Measurements from ENCODE around the gene ADAMTS3.
A peak's percentile ranks its signal among the peaks of the same experiment; 100 is the strongest.
"Not testable (repeated sequence)": the region's sequence is repeated elsewhere in the genome, so short reads cannot be mapped to it uniquely, and the experiment has no call there.

The ADAMTS3 gene

DNA sequence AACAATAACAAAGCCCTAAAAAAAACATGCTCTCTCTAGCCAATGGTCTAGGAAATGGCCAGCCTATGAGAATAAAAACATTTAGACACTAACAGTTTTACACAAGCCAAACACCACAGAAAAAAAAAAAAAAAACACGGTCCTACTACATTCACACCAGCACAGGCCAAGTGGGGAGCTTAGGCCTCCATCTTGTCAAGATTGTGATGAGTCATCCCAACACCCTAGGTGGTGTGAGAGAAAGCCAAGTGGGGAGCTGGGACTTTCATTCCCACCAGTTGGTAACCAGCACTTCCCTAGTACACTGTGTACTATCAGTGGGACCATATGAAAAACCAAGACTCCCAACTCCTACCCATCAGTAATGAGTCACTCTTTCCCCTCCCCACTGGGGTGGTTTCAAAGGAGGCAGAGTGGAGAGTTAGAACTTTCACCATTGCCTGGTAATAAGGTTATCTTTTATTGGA, 95.6 kb downstream of the ADAMTS3 start:
- DNase-seq (ENCODE audit: low read depth, low spot score): no peak

- no peak for DNase-seq (ENCODE audit: low read depth, low spot score)
These were observed 97.2 kb downstream of the ADAMTS3 start for GRCh38 chr4:72471816-72472215.

DNA sequence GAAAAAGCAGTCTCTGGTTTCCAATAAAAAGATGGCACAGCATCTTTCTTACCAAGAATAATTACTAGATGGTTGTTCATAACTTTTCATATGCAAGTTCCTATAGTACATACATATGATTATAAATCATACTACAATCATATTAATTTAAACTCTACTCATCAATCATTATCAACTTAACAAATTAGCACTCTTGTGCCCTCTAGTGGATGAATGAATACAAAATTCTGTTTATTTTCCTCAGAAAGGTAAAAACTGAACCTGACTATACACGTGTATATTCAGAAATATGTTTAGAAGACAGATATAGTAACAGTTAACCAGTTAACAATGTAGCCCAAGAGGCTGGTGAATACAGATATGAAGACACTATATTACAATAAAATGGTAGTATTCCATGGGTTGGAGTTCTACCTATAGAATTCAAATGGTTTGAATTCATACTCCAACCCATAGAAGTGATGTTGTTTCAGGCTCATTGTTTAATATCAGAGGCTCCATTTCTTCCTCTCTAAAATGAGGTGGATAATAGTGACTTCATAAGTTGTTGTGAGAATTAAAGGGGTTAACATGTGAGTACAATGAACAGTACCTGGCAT, 100.0 kb downstream of the ADAMTS3 start:
- DNase-seq (ENCODE audit: low read depth, low spot score): peak; percentile 36

GRCh38 chr4:72467633-72468032, 101.4 kb downstream of the ADAMTS3 start:
- no peak for DNase-seq (ENCODE audit: low read depth, low spot score)

DNA sequence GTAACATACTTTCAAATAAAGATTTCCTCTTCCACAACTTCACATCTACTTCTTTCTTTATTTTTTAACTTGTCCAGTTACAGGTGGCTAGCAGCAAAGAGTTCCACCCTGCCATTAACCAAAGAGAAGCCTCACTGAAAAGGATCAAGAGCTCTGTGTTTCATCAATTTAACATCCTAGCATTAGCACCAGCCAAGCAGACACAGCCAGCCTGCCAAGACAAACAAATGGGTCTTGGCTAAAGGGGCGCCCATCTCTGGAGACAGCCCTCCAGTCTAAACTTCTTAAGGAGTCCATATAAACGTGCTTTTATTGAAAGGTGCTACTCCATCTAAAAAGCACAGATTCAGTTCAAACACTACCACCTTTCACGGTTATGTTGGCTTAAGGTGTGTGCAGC, 105.3 kb downstream of the ADAMTS3 start:
- peak; percentile 10 for DNase-seq (ENCODE audit: low read depth, low spot score)

DNA sequence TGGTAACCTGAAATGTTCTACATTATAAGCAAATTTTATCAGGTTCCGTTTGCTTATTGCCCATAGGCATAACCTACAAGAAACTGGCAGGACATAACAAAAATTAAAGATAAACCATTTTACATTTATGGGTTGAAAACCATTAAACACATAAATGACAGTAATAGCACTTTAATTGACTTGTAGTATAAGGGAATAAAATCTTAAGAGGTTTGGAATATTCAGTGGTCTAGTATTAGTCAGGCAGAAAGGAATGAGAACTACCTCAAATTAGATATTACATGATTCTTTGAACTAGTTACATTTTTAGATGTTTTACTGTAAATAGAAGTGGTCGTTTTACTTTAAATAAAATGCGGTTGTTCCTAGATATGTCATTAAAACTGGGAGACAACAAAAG, 111.9 kb downstream of the ADAMTS3 start:
- DNase-seq (ENCODE audit: low read depth, low spot score): no peak

DNA sequence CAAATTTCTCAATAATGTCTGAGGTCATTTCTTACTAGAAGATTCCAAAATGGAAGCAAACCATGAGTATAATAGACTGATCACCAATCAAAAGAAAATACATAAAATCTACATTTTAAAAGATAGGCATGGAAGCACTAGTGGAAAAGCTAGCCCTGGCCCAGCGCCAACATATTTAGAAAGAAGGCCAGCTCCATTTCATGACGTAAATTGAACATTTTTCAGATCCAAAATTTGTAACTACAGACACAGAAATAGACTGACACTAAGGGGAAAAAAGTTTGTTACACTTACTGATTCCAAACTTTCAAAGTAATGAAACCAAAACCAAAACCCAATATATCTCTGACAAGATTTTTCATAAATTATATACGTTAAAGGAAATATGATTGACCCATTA, 117.7 kb downstream of the ADAMTS3 start:
- no peak for DNase-seq (ENCODE audit: low read depth, low spot score)

DNA sequence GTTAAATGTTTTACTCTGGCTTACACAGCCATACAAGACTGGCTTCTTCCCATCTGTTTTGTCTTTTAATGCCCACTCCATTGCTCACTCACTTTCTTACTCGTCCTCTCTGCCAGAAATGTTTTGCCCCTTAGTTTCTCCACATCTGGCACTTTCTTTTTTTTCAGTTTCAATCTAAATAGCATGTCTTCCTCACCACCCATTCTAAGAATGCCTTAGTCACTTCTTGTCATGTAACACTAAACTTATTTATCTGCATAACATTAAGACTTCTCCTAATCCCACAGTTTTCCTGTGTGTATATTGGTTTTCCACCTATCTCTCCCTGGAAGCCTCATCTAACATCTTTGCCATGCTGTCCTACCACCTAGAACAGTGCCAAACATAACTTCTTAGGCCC, 119.3 kb downstream of the ADAMTS3 start:
- DNase-seq (ENCODE audit: low read depth, low spot score): no peak

GRCh38 chr4:72448231-72448630, 120.8 kb downstream of the ADAMTS3 start:
- no peak for DNase-seq (ENCODE audit: low read depth, low spot score)

- no peak for DNase-seq (ENCODE audit: low read depth, low spot score)
These were observed 122.5 kb downstream of the ADAMTS3 start for GRCh38 chr4:72446353-72447055.

DNA sequence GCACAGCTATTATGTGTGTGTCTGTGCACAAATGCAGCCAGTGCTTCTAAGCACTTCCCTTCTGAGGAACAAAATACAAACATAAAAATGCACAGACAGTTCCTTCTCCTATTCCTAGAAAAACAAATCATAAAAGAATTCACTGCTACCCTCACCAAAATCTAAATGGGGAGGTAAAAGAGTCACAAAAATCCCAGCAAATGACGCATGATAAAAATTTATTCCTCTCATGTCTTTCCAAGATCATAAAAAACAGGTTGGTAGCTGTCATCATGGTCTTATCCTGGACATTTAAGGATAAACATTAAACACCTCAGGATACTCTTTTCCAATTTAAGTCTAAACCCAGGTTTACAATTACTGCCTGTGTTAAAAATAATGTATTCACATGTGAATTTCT, 124.9 kb downstream of the ADAMTS3 start:
- DNase-seq (ENCODE audit: low read depth, low spot score): no peak

GRCh38 chr4:72442715-72443114, 126.3 kb downstream of the ADAMTS3 start:
- no peak for DNase-seq (ENCODE audit: low read depth, low spot score)

DNA sequence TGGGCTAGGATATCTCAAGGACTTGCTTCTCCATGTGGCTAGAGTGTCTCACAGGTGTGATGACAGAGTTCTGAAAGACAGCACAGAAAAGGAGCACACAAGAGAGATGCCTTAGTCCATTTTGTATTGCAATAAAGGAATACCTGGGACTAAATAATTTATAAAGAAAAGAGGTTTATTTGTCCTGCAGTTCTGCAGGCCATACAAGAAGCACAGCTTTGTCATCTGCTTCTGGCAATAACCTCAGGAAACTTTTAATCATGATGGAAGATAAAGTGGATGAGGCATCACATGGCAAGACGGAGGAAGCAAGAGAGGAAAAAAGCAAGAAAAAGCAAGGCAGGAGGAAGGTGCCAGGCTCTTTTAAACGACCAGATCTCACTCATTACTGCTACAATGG, 126.9 kb downstream of the ADAMTS3 start:
- DNase-seq (ENCODE audit: low read depth, low spot score): no peak

GRCh38 chr4:72440386-72440785, 128.6 kb downstream of the ADAMTS3 start:
- no peak for DNase-seq (ENCODE audit: low read depth, low spot score)

GRCh38 chr4:72432975-72433374, 136.0 kb downstream of the ADAMTS3 start:
- DNase-seq (ENCODE audit: low read depth, low spot score): no peak

DNA sequence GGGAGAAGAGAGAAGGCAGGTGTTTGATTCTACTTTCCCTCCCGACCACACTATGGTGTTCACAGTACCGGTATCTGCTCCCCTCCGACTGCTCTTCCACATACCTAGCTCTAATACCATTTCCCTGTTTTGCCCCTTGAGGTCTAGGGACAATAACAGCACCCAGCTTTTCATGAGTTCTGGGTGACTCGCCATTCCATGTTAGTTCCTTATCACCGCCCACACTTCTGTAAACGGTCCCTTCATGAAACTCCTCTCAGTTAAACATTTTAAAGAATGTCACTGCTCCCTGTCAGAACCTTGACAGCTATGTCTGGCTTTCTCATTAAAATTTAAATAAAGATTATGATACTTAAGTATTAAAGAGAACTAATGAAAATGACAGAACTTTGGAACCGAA, 136.7 kb downstream of the ADAMTS3 start:
- no peak for DNase-seq (ENCODE audit: low read depth, low spot score)

DNA sequence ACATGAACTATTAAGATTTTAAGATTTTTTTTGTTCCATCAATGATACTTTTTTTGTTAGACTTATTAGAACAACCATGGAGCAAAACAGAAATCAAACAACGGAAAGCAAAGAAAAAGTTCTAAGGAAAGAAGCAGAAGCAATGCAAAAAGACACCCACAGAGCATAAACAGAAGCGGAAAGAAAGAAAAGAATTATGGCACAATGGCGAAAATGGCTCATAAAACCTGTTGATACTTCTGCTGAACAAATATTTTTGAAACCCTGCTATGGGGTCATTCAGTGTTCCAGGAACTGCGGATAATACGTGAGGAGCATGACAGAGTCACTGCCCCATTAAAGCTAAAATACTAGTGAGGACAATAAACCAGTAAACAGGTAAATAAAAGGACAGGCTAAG, 138.0 kb downstream of the ADAMTS3 start:
- DNase-seq (ENCODE audit: low read depth, low spot score): no peak

- DNase-seq (ENCODE audit: low read depth, low spot score): peak; percentile 28
These were observed 139.0 kb downstream of the ADAMTS3 start for GRCh38 chr4:72430050-72430449.

- DNase-seq (ENCODE audit: low read depth, low spot score): no peak
These were observed 139.6 kb downstream of the ADAMTS3 start for GRCh38 chr4:72429397-72429889.

GRCh38 chr4:72427057-72427456, 142.0 kb downstream of the ADAMTS3 start:
- no peak for DNase-seq (ENCODE audit: low read depth, low spot score)

DNA sequence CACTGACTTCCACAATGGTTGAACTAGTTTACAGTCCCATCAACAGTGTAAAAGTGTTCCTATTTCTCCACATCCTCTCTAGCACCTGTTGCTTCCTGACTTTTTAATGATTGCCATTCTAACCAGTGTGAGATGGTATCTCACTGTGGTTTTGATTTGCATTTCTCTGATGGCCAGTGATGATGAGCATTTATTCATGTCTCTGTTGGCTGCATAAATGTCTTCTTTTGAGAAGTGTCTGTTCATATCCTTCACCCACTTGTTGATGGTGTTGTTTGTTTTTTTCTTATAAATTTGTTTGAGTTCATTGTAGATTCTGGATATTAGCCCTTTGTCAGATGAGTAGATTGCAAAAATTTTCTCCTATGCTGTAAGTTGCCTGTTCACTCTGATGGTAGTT, 143.1 kb downstream of the ADAMTS3 start:
- not testable (repeated sequence) for DNase-seq (ENCODE audit: low read depth, low spot score)

DNA sequence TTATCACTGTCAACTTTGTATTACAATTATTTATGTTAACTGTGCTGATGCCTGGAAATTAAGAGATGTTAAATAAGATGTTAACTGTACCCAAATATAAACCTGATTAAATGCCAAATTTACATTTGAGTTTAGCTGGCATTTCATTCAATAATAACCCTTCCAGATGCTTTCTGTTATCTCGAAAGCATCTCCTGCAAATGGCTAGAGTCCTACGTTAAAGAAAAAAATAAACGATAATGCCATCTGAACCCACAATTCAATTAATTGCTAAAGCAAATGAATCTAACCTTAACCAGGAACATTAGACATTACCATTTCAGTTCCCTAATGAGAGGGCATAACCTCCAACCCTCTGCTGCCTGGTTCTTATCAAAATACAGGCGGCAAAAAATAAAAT, 145.0 kb downstream of the ADAMTS3 start:
- DNase-seq (ENCODE audit: low read depth, low spot score): no peak

GRCh38 chr4:72422416-72422815, 146.6 kb downstream of the ADAMTS3 start:
- no peak for DNase-seq (ENCODE audit: low read depth, low spot score)

Data from astrocyte of the hippocampus (primary cell).